Frontal cortex (tissue), 4 donors: Measurements from ENCODE around the gene BMP6. TPM values are rescaled to one million over a fixed set of nuclear protein-coding genes. Genes with fewer than 3 reads are reported as not detected.

Experiments used
- DNase-seq, 2 donors: peaks; one replicate each; pipeline ENCODE4 v3.0.0; 2012; ENCODE audit warnings: low spot score in 2 of 2
- FAIRE-seq: peaks from 2 replicates; lab custom pipeline; 2012; peaks lifted over from hg19 to GRCh38; lab: Jason Lieb, UNC
- total RNA-seq: library from RNA; depleted of rRNA; stranded (reverse); fragments of >200 nt; gene quantifications from one replicate; pipeline ENCODE4 v1.2.3, GENCODE V29; 2014
- donor health status: control.
- donor health status: control.
- donor health status: control.

BMP6 gene
- total RNA-seq, 1 donor from 2014 or later, result 4.9 TPM

GRCh38 chr6:7818257-7819214, 92.6 kb downstream of the BMP6 start:
- FAIRE-seq, result no peak
- DNase-seq, result no peak

GRCh38 chr6:7819431-7820015, 93.6 kb downstream of the BMP6 start:
- no peak for DNase-seq
- no peak for FAIRE-seq

GRCh38 chr6:7820288-7820835, 94.5 kb downstream of the BMP6 start:
- no peak for DNase-seq
- FAIRE-seq, result no peak

- DNase-seq, result no peak
- no peak for FAIRE-seq
Observed at GRCh38 chr6:7821426-7821825, 95.5 kb downstream of the BMP6 start.

GRCh38 chr6:7823552-7823951, 97.7 kb downstream of the BMP6 start:
- no peak for DNase-seq
- no peak for FAIRE-seq

- no peak for FAIRE-seq
- no peak for DNase-seq
Observed at GRCh38 chr6:7825986-7826385, 100.1 kb downstream of the BMP6 start.

GRCh38 chr6:7827142-7827541, 101.2 kb downstream of the BMP6 start:
- DNase-seq, result no peak
- no peak for FAIRE-seq

GRCh38 chr6:7828124-7828523, 102.2 kb downstream of the BMP6 start:
- no peak for FAIRE-seq
- DNase-seq, result no peak

GRCh38 chr6:7832904-7833750, 107.2 kb downstream of the BMP6 start:
- no peak for FAIRE-seq
- DNase-seq, result no peak

GRCh38 chr6:7833751-7834070, 107.8 kb downstream of the BMP6 start:
- DNase-seq (no peak), FAIRE-seq (no peak)

- FAIRE-seq (no peak), DNase-seq (no peak)
Observed at GRCh38 chr6:7836371-7837026, 110.6 kb downstream of the BMP6 start.

GRCh38 chr6:7841781-7842468, 116.0 kb downstream of the BMP6 start:
- FAIRE-seq (no peak), DNase-seq (no peak)

GRCh38 chr6:7846966-7847818, 121.3 kb downstream of the BMP6 start:
- DNase-seq (no peak), FAIRE-seq (no peak)

- FAIRE-seq, result no peak
- DNase-seq, result no peak
Observed at GRCh38 chr6:7848229-7848628, 122.3 kb downstream of the BMP6 start.

- DNase-seq (no peak), FAIRE-seq (no peak)
Observed at GRCh38 chr6:7851780-7852179, 125.9 kb downstream of the BMP6 start.

- DNase-seq, result no peak
- FAIRE-seq, result no peak
Observed at GRCh38 chr6:7859591-7859990, 133.7 kb downstream of the BMP6 start.

- no peak for DNase-seq
- no peak for FAIRE-seq
Observed at GRCh38 chr6:7865781-7866180, 139.9 kb downstream of the BMP6 start.

GRCh38 chr6:7866526-7866925, 140.6 kb downstream of the BMP6 start:
- no peak for FAIRE-seq
- no peak for DNase-seq
